ENCODE results near the gene CCDC50.

CCDC50 gene

DNA sequence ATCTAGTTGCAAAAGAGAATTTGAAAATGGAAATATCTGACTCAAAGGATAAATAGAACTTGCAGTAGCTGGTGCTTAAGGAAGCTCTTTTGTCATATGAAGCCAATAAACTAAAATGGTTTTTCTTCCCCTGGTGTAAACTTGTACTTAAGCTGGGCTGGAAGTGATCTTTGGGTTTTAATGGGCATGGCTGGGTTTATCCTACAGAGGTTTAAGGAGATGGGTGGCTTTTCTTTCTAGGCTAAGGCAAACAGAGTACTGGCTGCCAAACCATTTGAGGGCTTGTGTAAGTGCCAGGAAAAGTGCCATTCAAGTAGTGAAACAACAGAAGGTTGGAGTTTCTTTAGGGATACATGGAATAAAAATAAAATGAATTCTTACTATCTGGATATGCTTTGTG lies 13.2 kb downstream of the CCDC50 start:
- TF ChIP-seq, protein P1, sequence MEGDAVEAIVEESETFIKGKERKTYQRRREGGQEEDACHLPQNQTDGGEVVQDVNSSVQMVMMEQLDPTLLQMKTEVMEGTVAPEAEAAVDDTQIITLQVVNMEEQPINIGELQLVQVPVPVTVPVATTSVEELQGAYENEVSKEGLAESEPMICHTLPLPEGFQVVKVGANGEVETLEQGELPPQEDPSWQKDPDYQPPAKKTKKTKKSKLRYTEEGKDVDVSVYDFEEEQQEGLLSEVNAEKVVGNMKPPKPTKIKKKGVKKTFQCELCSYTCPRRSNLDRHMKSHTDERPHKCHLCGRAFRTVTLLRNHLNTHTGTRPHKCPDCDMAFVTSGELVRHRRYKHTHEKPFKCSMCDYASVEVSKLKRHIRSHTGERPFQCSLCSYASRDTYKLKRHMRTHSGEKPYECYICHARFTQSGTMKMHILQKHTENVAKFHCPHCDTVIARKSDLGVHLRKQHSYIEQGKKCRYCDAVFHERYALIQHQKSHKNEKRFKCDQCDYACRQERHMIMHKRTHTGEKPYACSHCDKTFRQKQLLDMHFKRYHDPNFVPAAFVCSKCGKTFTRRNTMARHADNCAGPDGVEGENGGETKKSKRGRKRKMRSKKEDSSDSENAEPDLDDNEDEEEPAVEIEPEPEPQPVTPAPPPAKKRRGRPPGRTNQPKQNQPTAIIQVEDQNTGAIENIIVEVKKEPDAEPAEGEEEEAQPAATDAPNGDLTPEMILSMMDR (IDR thresholded peaks at IDR 0.05; ENCODE audit: low read depth, low read length, poor library complexity, severe bottlenecking): no peak
- TF ChIP-seq EZH2phosphoT487 (IDR thresholded peaks at IDR 0.05; ENCODE audit: borderline replicate concordance, low read length): no peak

DNA sequence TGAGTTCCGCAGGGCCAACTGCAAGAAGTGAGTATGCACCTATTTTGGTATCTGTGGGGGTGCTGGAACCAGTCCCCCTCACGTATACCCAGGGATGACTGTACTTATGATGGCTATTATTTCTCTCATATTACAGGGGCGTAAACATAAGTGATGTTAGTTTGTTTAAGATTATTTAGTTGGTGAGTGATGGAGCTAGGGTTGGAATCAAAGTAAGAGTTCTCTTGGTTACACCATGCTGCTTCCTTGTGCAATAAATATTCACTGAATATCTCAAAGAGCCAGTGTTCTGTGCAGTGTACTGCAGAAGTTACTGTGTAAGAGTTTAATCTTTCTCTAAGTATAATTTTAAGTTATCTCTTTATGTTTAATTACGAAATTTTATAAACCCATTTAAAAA lies 13.9 kb downstream of the CCDC50 start:
- H3K27me3 ChIP-seq (ENCODE audit: control insufficient read depth, low read length): no peaks in the 10 kb centered on the region
- no peak for TF ChIP-seq EZH2phosphoT487 (IDR thresholded peaks at IDR 0.05; ENCODE audit: borderline replicate concordance, low read length)
- TF ChIP-seq, protein P1 (IDR thresholded peaks at IDR 0.05; ENCODE audit: low read depth, low read length, poor library complexity, severe bottlenecking): no peak
- H3K4me3 ChIP-seq (ENCODE audit: low read length): no peak overlapping the region
- no peaks in the 10 kb centered on the region for H3K9me2 ChIP-seq (replicated peaks; ENCODE audit: control insufficient read depth, low read length)
- H3K4me1 ChIP-seq (ENCODE audit: control insufficient read depth, low read length): no peaks in the 10 kb centered on the region
- peaks cover 89% of the 10 kb centered on the region for H3K79me2 ChIP-seq (ENCODE audit: control insufficient read depth, low read length)
- H4K20me1 ChIP-seq (ENCODE audit: control insufficient read depth, insufficient read depth, low read depth, low read length): peaks cover 8% of the 10 kb centered on the region; the same call in 1 of the 2 replicates
- no peaks in the 10 kb centered on the region for H3K9me3 ChIP-seq (ENCODE audit: control insufficient read depth, insufficient read depth, low read length)
- no peak overlapping the region for H3K27ac ChIP-seq (ENCODE audit: low read depth, low read length)
- no peak overlapping the region for H3K4me2 ChIP-seq (ENCODE audit: low read length)
- H3F3A ChIP-seq (ENCODE audit: control insufficient read depth, insufficient read depth): no peaks in the 10 kb centered on the region
- no peaks in the 10 kb centered on the region for H3K36me3 ChIP-seq (ENCODE audit: control insufficient read depth, low read length)

More for the DNA sequence above, 13.2 kb downstream of the CCDC50 start:
- Histone ChIP-seq H3K9me2 (replicated peaks; ENCODE audit: control insufficient read depth, low read length) (no peaks in the 10 kb centered on the region), H3K27me3 (ENCODE audit: control insufficient read depth, low read length) (no peaks in the 10 kb centered on the region), H3K4me3 (ENCODE audit: low read length) (no peak overlapping the region), H4K20me1 (ENCODE audit: control insufficient read depth, insufficient read depth, low read depth, low read length) (peaks cover 8% of the 10 kb centered on the region; the same call in 1 of the 2 replicates), H3K79me2 (ENCODE audit: control insufficient read depth, low read length) (peaks cover 91% of the 10 kb centered on the region), H3K4me2 (ENCODE audit: low read length) (no peak overlapping the region), H3K27ac (ENCODE audit: low read depth, low read length) (no peak overlapping the region), H3K4me1 (ENCODE audit: control insufficient read depth, low read length) (no peaks in the 10 kb centered on the region), H3K9me3 (ENCODE audit: control insufficient read depth, insufficient read depth, low read length) (no peaks in the 10 kb centered on the region), H3K36me3 (ENCODE audit: control insufficient read depth, low read length) (no peaks in the 10 kb centered on the region), H3F3A (ENCODE audit: control insufficient read depth, insufficient read depth) (no peaks in the 10 kb centered on the region)

- Histone ChIP-seq H3K9me3 (ENCODE audit: control insufficient read depth, insufficient read depth, low read length) (no peaks in the 10 kb centered on the region), H3K4me2 (ENCODE audit: low read length) (no peak overlapping the region), H3K27me3 (ENCODE audit: control insufficient read depth, low read length) (no peaks in the 10 kb centered on the region), H3K27ac (ENCODE audit: low read depth, low read length) (no peak overlapping the region), H3F3A (ENCODE audit: control insufficient read depth, insufficient read depth) (no peaks in the 10 kb centered on the region), H3K36me3 (ENCODE audit: control insufficient read depth, low read length) (no peaks in the 10 kb centered on the region), H3K79me2 (ENCODE audit: control insufficient read depth, low read length) (peaks cover 91% of the 10 kb centered on the region), H4K20me1 (ENCODE audit: control insufficient read depth, insufficient read depth, low read depth, low read length) (peaks cover 8% of the 10 kb centered on the region; the same call in 1 of the 2 replicates), H3K4me1 (ENCODE audit: control insufficient read depth, low read length) (no peaks in the 10 kb centered on the region), H3K4me3 (ENCODE audit: low read length) (no peak overlapping the region), H3K9me2 (replicated peaks; ENCODE audit: control insufficient read depth, low read length) (no peaks in the 10 kb centered on the region; the same call in 1 of the 2 replicates)
- TF ChIP-seq, protein P1 (IDR thresholded peaks at IDR 0.05; ENCODE audit: low read depth, low read length, poor library complexity, severe bottlenecking): no peak
These were observed 14.7 kb downstream of the CCDC50 start for GRCh38 chr3:191343913-191344312.
